ENCODE measurements around the gene OTOR. TPM values are rescaled to one million over a fixed set of nuclear protein-coding genes. Genes with fewer than 3 reads are reported as not detected.

Gene OTOR, protein sequence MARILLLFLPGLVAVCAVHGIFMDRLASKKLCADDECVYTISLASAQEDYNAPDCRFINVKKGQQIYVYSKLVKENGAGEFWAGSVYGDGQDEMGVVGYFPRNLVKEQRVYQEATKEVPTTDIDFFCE
- not detected in 2 replicates for total RNA-seq (2014; rRNA removed; shearing (Covaris generic))

DNA sequence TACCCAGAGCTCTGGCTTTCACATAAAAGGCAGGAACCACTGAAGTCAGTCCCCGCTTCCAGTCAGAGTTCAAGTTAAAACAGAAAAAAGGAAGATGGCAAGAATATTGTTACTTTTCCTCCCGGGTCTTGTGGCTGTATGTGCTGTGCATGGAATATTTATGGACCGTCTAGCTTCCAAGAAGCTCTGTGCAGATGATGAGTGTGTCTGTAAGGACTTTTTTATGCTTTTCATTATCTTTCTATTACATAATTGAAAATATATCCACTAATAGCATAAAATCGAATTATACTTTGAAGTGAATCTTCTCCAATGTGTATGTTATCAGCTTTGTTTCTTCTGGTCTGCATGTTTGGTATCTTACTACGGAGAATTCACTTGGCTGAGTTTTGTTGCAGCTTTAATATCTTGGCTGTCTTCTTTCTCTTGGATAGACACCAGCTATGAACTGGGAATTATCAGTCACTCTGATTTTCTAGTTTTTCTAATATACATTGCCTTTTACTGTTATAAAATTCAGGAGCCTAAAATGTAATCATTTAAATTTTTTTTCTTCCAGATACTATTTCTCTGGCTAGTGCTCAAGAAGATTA, at the start of gene OTOR:
Gene OTOR (plus strand): TSS at position 51 of the 593 bp plus-strand sequence. CDS start 44 bp downstream, at position 95.
- no peak for DNase-seq (ENCODE audit: low read depth)

DNA sequence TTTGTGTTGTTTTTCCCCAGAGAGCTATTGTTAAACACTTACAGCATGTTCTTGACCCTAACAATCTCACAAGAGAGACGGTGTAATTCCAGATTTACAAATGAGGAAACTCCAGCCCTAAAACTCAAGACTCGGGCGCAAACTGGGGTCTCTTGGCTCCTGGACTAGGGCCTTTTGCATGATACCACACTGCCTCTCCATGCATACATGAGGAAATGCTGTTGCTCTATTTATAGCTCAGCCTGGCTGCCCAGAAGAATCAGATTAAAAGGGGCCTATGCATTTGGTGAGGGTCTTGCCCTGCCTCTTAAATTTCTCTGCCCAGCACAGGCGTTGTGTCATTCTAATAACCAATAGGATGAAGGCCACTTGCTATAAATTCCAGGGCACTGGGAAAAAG, 48.9 kb upstream of the OTOR start:
- DNase-seq (ENCODE audit: low read depth), result no peak

DNA sequence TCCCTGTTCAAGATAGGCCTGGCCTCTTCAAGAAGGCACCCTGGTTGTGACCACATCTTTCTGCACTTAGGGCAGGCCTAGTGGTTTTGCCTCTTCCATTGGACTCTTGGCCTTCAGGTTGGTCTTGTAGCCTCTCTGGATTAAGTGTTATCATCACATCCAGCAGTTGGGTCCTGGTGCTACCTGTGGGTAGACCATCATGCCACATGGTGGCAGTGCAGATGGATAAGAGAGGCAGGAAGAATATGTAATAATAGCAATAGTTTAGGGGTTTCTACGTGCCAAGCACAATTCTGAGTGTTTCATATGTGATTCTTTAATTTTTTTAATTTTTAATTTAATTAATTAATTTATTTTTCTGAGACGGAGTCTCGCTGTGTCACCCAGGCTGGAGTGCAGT, 46.9 kb upstream of the OTOR start:
- DNase-seq (ENCODE audit: low read depth), result no peak

DNA sequence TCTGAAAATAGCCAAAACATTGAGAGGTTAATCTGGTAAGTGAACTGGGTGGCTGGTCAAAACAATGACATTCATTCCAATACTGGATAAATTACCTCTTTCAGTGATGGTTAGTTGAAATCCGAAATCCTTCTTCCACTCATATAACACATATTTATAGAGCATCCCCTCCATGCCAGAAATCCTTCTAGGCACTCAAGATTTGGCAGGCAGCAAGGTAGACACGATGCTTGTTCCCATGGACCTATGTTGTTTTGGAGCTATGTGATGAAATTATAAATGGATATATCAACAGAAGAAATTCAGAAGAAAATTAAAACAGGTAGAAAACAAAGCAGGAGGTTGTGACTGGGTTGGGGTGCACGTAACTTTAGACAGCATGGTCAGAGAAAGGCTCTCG, 44.6 kb upstream of the OTOR start:
- no peak for DNase-seq (ENCODE audit: low read depth)

DNA sequence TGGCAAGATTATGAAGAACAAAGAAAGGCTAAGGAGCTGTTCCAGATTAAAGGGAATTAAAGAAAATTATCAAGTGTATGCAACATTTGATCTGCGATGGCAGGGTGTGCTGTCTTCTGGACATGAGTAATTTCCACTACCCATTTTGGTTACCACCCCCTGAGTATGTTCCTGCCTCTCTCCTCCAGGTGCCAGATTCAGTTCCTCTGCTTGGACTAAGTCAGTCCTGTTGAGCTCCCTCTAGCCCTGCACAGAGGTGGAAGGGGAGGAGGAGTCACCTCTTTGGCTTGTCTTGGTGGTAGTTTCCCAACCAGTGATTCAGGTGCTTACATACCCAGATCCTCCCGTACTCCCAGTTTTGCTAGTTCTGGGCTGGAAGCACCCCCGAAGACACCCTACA, 40.5 kb upstream of the OTOR start:
- DNase-seq (ENCODE audit: low read depth), result no peak

DNA sequence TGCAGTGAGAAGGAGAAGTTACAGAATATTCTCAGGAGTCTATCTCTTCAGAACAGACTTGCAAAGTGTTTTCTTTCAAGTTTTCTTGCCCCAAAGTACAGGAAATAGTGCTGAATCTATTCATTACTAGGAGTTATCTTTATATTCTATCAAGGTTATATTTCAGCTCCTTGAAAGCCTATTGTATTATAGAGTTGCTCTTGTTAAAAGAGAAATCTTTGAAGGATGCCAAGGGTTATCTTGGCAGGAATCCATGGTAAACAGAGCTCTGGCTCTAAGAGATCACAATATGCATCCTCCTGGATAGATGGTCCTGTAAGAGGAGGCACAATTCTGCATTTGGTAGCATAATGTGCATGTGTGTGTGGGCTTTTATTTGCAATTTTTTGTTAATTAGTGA, 39.6 kb upstream of the OTOR start:
- no peak for DNase-seq (ENCODE audit: low read depth)

DNA sequence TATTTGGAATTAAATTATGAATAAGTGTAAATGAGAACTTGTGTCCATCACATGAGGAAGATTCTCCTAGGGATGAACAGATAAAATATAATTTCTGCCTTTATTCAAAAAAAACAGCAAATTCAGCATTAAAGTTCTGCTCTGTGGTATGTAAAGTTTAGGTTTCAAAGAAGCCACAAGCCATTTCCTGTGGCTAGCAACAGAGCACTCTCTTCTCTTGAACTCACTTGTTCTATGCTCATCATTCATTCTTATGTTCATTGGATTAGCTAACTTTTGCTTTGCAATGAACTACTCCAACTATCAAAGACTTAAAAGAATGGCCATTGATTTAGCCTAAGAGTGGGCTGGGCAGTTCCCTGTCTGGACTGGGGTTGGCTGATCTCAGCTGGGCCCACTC, 39.1 kb upstream of the OTOR start:
- DNase-seq (ENCODE audit: low read depth), result no peak

DNA sequence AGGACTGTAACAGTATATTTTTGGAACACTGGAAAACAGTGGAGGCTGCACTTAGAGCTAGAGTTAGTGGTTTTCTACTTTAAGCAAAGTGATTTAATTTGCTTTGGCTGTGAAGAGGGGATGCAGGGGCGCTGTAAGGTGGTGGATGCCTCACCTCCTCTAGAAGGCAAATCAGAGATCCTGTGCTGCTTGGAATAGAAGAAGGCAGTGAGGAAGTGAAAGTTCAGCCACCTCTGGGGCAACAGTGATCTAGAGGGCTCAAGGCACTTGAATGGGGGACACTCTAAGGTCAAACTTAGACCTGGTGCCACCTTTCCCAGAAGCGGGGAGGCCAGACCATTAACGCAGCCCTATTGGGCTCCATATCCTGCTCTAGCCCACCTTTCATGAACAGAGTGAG, 37.4 kb upstream of the OTOR start:
- DNase-seq (ENCODE audit: low read depth), result no peak

DNA sequence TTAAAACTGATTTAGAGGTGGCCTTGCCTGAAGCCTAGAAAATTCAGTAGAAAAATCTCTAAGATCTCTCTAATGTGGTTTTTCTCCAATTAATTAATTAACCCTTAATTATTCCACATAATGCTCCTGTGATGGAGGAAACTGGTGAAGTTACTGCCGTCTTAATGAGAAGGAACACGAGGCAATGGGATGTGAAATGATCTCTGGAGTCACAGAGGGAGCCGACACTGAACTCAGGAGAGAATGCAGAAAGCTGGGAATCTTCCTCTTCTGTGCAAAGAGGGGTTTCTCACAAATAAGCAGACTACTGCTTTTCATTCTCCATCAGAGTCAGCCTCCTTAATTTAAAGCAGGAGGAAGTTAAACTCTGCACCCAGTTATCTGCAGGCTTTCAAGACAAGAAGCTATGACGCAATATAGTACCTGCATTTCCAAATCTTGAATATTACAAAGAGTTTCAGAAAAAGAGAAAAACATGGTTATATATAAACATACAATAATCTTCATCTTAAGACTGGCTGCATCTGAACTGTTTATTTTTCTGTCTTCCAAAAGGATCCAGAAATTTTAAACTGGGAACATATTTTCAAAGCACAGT, 36.4 kb upstream of the OTOR start:
- no peak for DNase-seq (ENCODE audit: low read depth)

DNA sequence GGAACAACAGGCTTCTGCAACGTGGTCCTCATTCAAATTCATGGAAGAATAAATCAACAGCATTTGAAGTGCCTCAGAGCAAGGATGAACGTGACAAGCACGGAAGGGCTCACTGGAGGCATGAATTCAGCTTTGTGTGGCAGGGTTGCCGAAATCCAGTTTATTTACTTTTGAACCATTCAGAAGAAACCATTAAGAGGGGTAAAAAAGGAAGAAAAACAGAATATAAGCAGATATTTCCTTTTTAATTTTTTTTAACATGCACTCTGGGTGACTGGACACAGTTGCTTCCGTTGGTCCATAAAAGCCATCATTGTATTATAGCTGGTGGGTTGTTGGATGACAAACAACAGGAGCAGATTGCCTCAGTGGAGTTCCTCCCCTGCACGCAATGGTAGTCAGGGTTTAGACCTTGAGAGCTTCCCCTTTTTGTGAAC, 35.6 kb upstream of the OTOR start:
- DNase-seq (ENCODE audit: low read depth), result no peak

DNA sequence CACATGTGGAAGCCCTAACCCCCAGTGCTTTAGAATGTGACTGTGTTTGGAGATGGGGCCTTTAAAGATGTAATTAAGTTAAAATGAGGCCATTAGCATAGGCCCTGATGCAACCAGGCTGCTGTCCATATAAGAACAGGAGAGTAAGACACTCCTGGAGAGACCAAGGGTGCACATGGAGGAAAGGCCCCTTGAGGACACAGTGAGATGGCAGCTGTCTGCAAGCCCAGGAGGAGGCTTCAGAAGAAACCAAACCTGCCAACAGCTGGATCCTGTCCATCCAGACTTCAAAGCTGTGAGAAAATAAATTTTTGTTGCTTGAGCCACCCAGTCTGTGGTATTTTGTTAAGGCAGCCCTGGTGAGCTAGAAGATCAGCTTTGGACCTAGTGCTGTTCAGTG, 35.1 kb upstream of the OTOR start:
- DNase-seq (ENCODE audit: low read depth), result no peak

DNA sequence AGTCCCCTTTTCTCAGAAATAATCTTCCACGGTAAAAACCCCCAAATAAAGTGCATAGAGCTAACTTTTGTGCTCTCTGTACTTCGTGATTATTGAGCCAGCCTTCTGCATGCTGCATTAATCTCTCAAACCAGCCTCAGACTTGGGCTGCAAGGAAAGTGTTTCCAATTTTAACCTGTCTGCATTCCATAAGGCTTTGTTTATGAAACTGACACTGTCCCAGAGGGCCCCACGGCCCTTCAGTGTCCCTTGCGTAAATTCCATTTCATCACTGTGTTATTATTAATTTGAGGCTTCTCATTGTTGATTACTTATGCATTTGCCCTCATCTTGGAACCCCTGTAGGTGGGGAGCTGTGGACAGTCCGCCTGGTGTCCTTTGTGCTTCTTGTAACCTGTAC, 33.9 kb upstream of the OTOR start:
- no peak for DNase-seq (ENCODE audit: low read depth)

DNA sequence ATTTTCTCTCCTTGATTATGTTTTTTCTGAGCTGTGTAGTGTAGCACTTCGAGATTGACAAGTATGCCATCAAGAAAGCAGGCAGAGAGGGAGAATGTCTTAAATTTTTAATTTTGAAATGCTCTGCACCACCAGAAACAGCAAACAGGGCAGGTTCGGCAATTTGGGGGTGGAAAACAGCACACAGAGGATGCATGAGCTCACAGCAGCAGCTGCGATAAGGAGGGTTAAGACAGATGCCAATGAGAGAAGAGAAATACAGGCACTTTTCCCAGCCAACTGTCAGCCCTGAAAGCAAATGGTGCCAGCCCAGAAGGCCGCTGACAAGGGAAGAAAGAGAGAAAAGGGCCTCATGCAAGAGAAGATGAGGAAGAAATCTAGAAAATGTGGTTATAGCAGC, 33.4 kb upstream of the OTOR start:
- DNase-seq (ENCODE audit: low read depth), result no peak

DNA sequence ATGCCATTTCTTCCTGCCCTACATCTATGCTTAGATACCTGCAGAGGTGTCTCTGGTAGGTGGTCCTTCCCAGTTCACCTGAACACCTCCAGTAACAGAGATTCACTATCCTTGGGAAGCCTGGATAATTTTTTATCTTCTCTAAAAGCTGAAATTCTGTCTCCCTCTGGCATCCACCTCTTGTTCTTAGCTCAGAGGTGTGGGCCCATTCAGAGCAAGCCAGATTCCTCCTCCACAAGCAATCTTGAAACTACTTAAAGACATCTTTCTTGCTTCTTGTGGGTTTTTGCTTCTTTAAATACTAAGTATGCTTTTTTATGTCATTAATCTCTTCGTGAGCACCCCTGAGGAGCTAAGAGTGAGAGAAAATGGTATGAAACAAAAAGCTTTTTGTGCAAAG, 28.7 kb upstream of the OTOR start:
- no peak for DNase-seq (ENCODE audit: low read depth)

DNA sequence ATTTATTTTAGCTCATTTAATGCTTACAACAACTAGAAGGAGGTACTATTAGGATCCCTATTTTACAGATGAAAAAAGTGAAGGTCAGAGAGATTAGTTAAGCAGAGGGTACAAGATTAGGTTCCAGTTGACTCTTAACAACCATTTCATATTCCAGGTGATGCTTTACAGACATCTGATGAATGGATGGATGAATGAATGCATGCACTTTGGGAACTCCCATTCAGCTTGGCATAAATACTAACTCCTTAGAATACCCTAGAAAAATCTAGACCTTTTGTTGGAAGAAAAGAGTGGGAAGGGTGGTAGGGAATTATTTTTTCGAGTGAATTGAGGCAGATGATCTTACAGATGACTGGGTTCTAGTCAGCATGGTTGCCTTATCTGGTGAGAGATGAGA, 19.1 kb upstream of the OTOR start:
- no peak for DNase-seq (ENCODE audit: low read depth)

DNA sequence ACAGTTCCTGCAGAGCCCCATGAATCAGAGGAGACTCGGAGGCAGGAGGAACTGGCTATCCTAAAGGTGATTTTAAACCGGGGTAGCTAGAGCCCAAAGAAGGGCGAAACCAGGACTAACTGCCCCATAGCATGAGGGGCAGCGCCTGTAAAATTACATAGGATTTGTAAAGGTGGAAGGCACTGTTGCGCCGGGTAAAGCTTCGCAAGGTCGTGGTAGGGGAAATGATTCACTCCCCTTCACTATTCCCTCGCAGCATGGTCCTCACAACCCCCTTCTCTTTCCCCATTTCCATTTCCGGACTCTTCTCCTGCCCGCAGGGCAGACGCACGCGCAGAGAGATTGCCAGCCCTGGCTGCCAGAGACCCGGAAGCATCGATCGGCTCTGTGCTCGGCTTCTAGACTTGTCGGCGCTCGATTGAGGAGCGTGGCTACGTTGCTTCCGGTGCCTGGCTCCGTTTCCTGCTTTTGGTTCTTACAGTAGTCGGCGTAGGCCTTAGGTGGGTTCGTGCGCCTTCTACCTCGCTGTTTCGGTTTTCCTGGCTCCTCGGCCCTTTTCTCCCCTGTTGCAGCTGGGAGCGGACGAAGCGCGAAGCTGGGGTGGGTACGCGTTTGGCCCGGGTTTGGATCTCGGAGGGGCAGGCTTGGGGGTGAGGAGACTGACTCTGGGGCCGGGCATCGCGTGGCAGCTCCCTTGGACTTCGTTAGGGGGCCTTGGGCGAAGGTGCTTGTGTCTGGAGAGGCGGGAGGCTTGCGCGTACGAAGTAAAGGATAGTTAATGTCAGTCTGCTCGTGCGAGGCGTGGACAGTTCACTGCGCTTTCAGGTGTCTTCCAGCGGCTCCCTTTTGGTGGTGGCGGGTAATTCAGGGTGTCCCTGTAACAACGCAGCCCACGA, 18.3 kb upstream of the OTOR start, which contains the start of gene SNRPB2:
Gene SNRPB2 (plus strand): TSS at position 462 of the 896 bp plus-strand sequence. CDS start 1,677 bp downstream, outside the sequence.
- DNase-seq (ENCODE audit: low read depth), result peak; percentile 93

DNA sequence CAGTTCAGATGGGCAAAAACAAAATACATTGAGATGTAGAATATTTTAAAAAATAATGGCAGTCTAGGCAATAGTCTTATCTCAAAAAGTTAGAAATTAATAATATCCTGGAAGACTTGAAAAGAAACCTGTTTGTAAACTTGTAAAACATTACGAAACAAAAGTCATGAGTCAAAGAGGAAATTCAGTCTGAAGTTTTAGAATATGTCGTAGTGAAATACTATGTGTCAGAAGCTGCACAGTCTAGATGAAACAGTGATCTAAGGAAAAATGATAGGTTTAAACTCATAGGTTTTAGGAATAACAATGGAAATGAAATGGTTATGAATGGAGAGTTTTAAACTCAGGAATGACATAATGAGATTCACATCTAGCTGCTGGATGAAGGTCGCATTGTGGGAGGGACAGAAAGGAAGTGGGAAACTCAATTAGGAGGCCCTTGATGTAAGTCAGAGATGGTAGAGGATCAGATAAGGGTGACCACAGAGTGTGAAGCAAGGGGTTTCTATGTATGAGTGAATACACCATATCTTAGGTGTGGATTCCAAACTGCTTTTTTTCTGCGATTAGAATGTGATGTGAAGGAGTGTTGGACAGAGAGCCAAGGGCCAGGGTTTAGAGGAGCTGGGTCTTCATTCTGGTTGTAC, 15.5 kb upstream of the OTOR start:
- DNase-seq (ENCODE audit: low read depth), result peak; percentile 10

DNA sequence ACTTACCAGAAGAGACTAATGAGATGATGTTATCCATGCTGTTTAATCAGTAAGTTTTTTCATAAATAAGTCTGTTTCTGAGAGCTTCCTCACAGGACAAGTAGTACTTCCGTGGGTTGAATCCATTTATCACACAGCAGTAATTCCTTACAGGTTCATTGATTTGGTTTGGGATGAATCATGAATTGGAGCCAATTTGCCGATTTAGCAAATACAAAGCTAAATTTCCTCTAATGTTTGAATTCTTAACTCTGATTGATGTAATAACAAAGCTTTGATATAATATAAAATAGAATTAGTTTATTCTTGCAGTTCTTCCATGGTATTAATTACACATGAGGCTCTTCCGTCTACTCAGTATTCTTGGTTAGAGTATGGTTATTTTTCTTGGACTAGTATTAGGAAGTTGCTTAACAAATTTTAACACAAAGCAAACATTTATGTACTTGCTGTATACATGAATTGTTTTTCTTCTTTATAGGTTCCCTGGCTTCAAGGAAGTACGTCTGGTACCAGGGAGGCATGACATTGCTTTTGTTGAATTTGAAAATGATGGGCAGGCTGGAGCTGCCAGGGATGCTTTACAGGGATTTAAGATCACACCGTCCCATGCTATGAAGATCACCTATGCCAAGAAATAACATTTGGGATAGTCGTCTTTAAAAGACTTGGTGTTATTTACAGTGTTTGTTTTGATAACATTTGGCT, 7.6 kb upstream of the OTOR start:
- no peak for DNase-seq (ENCODE audit: low read depth)

DNA sequence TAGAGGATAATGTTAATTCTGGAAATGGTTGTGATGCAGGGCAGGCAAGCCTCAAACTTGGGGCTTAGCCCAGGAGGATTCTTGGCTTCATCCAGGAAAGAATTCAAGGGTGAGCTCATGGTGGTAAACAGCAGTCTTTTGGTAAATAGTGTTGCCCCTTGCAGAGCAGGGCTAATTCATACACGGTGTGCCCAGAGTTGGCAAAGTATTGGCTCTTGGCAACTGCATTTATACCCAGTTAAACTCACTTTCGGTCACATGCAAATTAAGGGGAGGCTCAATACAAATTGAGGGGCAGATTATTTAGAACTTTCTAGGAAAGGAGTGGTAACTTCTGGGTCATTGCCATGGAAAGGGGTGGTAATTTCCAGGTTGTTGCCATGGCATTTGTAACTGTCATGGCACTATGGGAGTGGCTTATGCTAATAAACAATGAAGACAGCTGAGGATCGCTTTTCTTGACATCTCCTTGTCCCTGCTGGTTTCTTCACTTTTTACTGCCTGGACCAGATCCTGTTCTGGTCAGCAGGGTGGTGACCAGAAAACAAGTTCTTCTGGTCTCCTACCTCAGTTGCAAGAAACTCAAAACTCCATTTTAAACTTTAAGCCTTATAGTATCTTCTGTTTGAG, 3.9 kb upstream of the OTOR start:
- DNase-seq (ENCODE audit: low read depth), result no peak

DNA sequence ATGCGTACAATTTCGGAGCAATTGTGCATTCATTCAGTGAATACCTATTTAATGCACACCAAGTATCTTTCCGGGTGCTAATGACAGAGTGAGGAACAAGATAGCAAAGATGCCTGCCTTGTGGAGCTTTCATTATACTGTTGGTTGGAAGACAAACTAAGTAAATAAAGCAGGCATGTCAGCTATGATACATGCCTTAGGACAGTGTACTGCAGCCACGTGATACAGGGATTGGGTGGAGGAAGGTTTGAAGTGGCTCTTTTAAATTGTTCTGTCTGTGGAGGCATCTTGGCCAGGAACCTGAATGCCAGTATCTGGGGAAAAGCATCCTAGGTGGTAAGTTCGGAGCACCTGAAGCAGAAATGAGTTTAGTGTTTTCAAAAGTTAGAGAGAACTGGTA, 3.0 kb upstream of the OTOR start:
- DNase-seq (ENCODE audit: low read depth), result no peak

DNA sequence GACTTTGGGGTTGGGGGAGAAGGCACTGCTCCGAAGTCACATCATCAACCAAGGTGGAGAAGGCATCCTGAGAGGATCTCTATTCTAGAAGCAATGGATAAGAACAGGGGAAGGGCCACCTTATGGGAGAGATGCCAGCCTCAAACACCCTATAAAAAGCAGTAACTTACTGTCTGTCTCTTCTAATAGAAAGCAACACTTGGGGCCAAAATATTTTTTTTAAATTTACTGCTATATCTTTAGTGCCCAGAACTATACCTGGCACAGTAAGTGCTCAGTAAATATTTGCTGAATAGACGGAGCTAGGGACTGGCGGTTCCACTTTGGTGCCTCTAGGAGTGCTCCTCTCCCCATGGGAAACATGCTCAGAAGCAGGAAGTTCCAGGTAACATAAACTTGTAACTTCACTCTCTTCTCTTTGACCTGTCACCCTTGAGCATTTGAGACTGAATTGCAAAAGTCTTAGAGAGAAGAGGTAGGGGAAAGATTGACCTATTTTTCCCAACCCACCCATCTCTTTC, 807 bp upstream of the OTOR start:
- DNase-seq (ENCODE audit: low read depth), result no peak

Data from Daoy (cell line).